ENCODE results near the gene NRIP2.
A peak's percentile ranks its signal among the peaks of the same experiment; 100 is the strongest.

Gene NRIP2

GRCh38 chr12:2844786-2845185 is 10.0 kb upstream of the NRIP2 start:
- no peak for DNase-seq

GRCh38 chr12:2842948-2843347 is 8.1 kb upstream of the NRIP2 start:
- DNase-seq, result no peak

- DNase-seq, result no peak
Measured at GRCh38 chr12:2841056-2841650, 6.3 kb upstream of the NRIP2 start.

GRCh38 chr12:2836574-2836973 is 1.7 kb upstream of the NRIP2 start:
- no peak for DNase-seq

GRCh38 chr12:2835691-2836403 is 1.0 kb upstream of the NRIP2 start:
- no peak for DNase-seq

GRCh38 chr12:2833810-2834209 is 1.0 kb downstream of the NRIP2 start:
- DNase-seq, result no peak

GRCh38 chr12:2833327-2833726 is 1.5 kb downstream of the NRIP2 start:
- DNase-seq, result no peak

GRCh38 chr12:2832550-2833127 is 2.2 kb downstream of the NRIP2 start:
- DNase-seq, result no peak

- DNase-seq, result no peak
Measured at GRCh38 chr12:2829275-2829674, 5.6 kb downstream of the NRIP2 start.

GRCh38 chr12:2826721-2827515 is 7.9 kb downstream of the NRIP2 start:
- DNase-seq, result no peak

- no peak for DNase-seq
Measured at GRCh38 chr12:2826036-2826435, 8.8 kb downstream of the NRIP2 start.

- no peak for DNase-seq
Measured at GRCh38 chr12:2825132-2825531, 9.7 kb downstream of the NRIP2 start.

GRCh38 chr12:2824541-2824940 is 10.3 kb downstream of the NRIP2 start:
- no peak for DNase-seq

- no peak for DNase-seq
Measured at GRCh38 chr12:2823483-2823882, 11.4 kb downstream of the NRIP2 start.

GRCh38 chr12:2820432-2820831 is 14.4 kb downstream of the NRIP2 start:
- no peak for DNase-seq

- no peak for DNase-seq
Measured at GRCh38 chr12:2819810-2820209, 15.0 kb downstream of the NRIP2 start.

GRCh38 chr12:2813214-2814185 is 21.3 kb downstream of the NRIP2 start:
- DNase-seq, result peak; percentile 26

GRCh38 chr12:2812290-2813213 is 22.3 kb downstream of the NRIP2 start, which contains the start of gene ITFG2:
Gene ITFG2 (plus strand): TSS chr12:2812668. CDS start chr12:2812761, 93 bp downstream.
- DNase-seq, result peak; percentile 91

- no peak for DNase-seq
Measured at GRCh38 chr12:2811801-2812200, 23.0 kb downstream of the NRIP2 start.

- no peak for DNase-seq
Measured at GRCh38 chr12:2806700-2807099, 28.1 kb downstream of the NRIP2 start.

- no peak for DNase-seq
Measured at GRCh38 chr12:2805143-2805520, 29.7 kb downstream of the NRIP2 start.
